ENCODE measurements around the gene MINDY4. TPM values are rescaled to one million over a fixed set of nuclear protein-coding genes. Genes with fewer than 3 reads are reported as not detected.
A peak's percentile ranks its signal among the peaks of the same experiment; 100 is the strongest.

Gene MINDY4
- total RNA-seq, 4 donors from 2014 or later, result 11.0 to 30.9 (median 18.9) TPM

DNA sequence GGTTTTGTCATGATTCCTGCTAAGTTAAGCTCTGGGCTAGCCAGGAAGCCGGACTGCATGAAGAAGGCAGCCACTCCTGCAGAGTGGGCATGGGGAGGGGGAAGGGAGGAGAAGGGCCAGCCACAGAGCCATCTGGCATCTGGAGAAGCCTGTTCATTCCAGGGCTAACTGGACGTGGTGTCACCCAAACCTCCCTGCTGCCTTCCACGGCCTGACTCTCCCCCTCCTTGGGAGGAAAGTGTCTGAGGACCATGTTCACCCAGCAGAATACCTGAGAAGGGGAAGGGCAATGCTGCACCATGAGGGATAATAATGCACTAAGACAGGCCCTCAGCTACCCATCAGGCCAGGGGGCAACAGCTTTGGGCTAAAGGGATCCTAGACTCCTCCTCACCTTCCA, 155.8 kb downstream of the MINDY4 start:
- ATAC-seq (ENCODE audit: low FRiP score) (no peak), DNase-seq (ENCODE audit: low spot score) (no peak)
- TF ChIP-seq, protein P1, sequence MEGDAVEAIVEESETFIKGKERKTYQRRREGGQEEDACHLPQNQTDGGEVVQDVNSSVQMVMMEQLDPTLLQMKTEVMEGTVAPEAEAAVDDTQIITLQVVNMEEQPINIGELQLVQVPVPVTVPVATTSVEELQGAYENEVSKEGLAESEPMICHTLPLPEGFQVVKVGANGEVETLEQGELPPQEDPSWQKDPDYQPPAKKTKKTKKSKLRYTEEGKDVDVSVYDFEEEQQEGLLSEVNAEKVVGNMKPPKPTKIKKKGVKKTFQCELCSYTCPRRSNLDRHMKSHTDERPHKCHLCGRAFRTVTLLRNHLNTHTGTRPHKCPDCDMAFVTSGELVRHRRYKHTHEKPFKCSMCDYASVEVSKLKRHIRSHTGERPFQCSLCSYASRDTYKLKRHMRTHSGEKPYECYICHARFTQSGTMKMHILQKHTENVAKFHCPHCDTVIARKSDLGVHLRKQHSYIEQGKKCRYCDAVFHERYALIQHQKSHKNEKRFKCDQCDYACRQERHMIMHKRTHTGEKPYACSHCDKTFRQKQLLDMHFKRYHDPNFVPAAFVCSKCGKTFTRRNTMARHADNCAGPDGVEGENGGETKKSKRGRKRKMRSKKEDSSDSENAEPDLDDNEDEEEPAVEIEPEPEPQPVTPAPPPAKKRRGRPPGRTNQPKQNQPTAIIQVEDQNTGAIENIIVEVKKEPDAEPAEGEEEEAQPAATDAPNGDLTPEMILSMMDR (IDR thresholded peaks at IDR 0.05), result no peak

DNA sequence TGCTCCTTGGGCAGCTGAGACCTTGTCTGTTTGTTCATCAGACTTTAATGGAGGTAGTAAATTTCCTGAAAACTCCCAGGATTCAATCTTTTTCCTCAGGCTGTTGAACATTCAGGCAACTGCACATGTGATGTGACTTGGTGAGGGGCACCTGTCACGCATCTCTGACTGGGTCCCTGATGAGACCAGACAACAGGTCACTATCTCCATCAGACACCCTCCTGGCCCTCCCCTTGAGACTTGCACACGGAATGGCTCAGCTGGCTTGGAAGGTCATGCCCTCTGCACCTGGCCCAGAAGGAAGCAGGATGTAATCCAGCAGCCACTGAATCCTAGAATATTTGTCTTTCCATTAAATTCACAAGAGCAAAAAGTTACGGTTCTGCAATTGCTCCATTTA, 156.3 kb downstream of the MINDY4 start:
- no peak for DNase-seq (ENCODE audit: low spot score)
- ATAC-seq (ENCODE audit: low FRiP score), result no peak
- TF ChIP-seq, protein P1 (IDR thresholded peaks at IDR 0.05), result no peak

DNA sequence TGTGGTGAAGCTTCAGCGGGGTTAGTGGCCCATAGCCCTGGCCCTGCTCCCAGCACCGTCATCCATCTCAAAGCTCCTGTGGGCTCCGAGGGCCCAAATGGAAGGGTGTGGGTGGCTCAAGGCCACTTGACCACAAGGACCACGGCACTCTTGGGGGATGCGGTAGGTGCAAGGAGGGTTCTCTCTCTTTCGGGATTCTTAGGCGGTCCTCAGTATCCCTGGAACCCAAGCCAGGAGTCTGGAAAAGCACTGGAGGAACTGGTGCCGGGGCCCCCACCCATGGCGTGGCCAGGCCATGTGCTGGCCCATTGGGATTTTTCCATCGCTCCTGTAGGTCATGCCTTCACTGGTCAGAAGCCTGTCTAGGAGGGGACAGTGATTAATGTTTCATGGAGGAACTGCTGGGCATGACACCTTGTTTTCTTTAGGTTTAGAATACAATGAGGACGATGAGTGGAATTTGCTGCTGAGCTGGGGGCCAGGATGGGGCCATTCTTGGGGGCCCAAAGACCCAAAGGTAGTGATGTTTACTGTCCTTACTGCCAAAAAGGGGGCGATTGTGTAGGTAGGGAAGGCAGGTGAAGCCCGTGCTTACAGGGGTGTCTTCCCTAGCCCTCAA, 157.1 kb downstream of the MINDY4 start:
- ATAC-seq (ENCODE audit: low FRiP score), result no peak
- TF ChIP-seq, protein P1 (IDR thresholded peaks at IDR 0.05), result no peak
- peak; percentile 5 for DNase-seq (ENCODE audit: low spot score)

DNA sequence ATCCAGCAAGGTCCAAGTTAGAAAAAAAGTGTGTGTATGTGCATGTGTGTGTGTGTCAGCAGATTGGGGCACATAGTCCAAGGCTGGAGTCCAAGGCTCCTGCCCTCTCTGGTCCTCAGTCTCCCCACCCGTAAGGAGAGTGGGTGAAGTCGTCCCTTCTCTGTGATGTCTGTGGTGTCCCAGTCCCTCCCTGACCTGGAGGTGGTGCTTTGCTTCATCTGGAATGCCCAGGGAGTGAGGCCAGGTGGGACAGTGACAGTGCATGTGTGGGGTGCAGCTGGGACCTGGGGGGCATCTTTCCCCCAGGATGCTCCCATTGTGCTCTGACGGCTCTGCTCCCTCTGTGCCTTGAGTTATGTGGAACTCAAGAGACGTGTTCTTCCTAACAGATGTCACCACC, 158.5 kb downstream of the MINDY4 start:
- ATAC-seq (ENCODE audit: low FRiP score) (no peak), DNase-seq (ENCODE audit: low spot score) (peak; percentile 9)
- TF ChIP-seq, protein P1 (IDR thresholded peaks at IDR 0.05), result no peak

DNA sequence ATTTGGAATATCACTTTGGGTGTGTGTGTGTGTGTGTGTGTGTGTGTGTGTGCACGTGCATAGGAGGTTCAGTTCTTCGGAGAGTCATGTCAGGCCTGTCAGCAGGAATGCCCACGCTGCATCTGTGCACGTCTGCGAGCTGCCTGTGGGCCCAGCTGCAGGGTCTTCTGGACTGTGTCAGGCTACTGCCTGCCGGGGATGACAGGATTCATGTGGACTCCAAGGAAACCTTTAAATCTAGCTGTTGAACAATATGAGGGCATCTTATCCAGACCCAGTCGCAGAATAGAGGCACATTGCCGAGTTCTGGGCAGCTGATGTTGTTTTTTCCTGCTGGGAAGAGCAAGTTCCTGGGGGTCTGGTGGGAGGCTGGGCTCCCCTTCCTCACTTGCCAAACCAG, 159.4 kb downstream of the MINDY4 start:
- TF ChIP-seq, protein P1 (IDR thresholded peaks at IDR 0.05), result no peak
- no peak for DNase-seq (ENCODE audit: low spot score)
- no peak for ATAC-seq (ENCODE audit: low FRiP score)

DNA sequence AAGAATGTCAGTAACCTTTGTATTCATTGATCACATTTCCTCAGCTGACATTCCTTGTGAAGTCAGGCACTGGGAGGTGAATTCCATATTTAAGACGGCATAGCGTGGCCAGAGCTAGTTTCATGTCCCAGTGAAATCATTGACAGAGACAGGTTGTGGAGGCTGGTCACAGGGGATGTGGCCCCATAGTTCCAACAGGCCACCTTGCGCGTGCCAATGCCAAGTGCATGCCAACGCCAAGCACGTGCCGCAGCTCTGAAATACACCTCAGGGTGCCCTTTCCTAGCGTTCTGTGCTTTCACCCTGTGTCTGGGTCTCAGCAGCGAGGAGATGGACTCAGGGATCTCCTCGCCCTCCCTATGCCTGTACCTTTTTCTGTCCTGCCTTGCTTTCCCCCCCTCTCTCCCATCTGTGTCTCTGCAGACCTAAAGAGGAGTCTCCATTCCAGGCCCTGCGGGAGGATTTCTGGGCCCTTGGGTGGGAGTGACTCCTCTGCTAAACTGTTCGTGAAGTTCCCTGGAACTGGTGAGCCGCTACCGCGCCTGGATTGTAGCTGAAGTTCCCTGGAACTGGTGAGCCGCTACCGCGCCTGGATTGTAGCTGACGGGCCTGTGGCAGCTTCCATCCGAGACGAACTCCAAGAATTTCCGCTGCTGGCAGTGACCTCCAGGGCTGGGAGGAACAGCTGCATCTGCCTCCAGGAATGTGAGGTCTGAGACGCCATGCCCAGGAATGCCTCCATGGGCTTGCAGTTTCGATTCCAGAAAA, 160.1 kb downstream of the MINDY4 start:
- TF ChIP-seq, protein P1 (IDR thresholded peaks at IDR 0.05), result no peak
- ATAC-seq (ENCODE audit: low FRiP score) (no peak), DNase-seq (ENCODE audit: low spot score) (no peak)
